HL-60 (cell line): Measurements from ENCODE around the gene MRPS25.

ENCODE experiments used
- DNase-seq, 2 experiments: peaks; one replicate each; pipeline ENCODE4 v3.0.0-alpha.2; 2010 to 2020; ENCODE audit warnings: low read depth in 1 of 2, low spot score in 1 of 2
- H3K27ac ChIP-seq: fragments of 250-450 bp; sonication (Bioruptor Pico); replicated peaks from 2 replicates; pipeline ENCODE4 v1.5.1; 2020; ENCODE audit warnings: mild to moderate bottlenecking, moderate library complexity
- H3K27me3 ChIP-seq: fragments of 250-450 bp; sonication (Bioruptor Pico); 2 replicates; pipeline ENCODE4 v1.5.1; 2021; ENCODE audit warnings: mild to moderate bottlenecking, moderate library complexity; ENCODE audit not compliant: insufficient read depth, poor library complexity, severe bottlenecking
- H3K4me3 ChIP-seq: replicated peaks from 2 replicates; pipeline ENCODE4 v1.5.1; 2011; ENCODE audit warnings: mild to moderate bottlenecking, control low read depth, low read length; ENCODE audit not compliant: insufficient read depth
- CTCF ChIP-seq: IDR thresholded peaks from one replicate; pipeline ENCODE4 v1.5.1; 2011; ENCODE audit warnings: low read length, control low read depth, inconsistent platforms; ENCODE audit not compliant: insufficient read depth
- GABPA ChIP-seq: IDR thresholded peaks from 2 replicates; pipeline ENCODE4 v1.6.1; 2012; ENCODE audit warnings: low read depth
- POLR2AphosphoS5 ChIP-seq: IDR thresholded peaks from 2 replicates; pipeline ENCODE4 v1.6.1; 2012; ENCODE audit warnings: low read depth
- SPI1 ChIP-seq: IDR thresholded peaks from 2 replicates; pipeline ENCODE4 v1.6.1; 2012; ENCODE audit warnings: low read depth, mild to moderate bottlenecking, borderline replicate concordance
- TF ChIP-seq, protein P1 (sequence below): IDR thresholded peaks from 2 replicates; pipeline ENCODE4 v1.6.1; 2012; ENCODE audit warnings: low read depth; ENCODE audit not compliant: insufficient replicate concordance

MRPS25 gene

GRCh38 chr3:15099364-15100098 is 34.4 kb upstream of the MRPS25 start:
- Histone ChIP-seq H3K27me3 (no peaks in the 10 kb centered on the region), H3K27ac (peak overlapping the region; percentile 72), H3K4me3 (peak overlapping the region; percentile 72)
- TF ChIP-seq CTCF (no peak), POLR2AphosphoS5 (no peak), SPI1 (no peak), GABPA (no peak)
- TF ChIP-seq, protein P1, sequence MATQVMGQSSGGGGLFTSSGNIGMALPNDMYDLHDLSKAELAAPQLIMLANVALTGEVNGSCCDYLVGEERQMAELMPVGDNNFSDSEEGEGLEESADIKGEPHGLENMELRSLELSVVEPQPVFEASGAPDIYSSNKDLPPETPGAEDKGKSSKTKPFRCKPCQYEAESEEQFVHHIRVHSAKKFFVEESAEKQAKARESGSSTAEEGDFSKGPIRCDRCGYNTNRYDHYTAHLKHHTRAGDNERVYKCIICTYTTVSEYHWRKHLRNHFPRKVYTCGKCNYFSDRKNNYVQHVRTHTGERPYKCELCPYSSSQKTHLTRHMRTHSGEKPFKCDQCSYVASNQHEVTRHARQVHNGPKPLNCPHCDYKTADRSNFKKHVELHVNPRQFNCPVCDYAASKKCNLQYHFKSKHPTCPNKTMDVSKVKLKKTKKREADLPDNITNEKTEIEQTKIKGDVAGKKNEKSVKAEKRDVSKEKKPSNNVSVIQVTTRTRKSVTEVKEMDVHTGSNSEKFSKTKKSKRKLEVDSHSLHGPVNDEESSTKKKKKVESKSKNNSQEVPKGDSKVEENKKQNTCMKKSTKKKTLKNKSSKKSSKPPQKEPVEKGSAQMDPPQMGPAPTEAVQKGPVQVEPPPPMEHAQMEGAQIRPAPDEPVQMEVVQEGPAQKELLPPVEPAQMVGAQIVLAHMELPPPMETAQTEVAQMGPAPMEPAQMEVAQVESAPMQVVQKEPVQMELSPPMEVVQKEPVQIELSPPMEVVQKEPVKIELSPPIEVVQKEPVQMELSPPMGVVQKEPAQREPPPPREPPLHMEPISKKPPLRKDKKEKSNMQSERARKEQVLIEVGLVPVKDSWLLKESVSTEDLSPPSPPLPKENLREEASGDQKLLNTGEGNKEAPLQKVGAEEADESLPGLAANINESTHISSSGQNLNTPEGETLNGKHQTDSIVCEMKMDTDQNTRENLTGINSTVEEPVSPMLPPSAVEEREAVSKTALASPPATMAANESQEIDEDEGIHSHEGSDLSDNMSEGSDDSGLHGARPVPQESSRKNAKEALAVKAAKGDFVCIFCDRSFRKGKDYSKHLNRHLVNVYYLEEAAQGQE = no peak
- no peak for DNase-seq

DNA sequence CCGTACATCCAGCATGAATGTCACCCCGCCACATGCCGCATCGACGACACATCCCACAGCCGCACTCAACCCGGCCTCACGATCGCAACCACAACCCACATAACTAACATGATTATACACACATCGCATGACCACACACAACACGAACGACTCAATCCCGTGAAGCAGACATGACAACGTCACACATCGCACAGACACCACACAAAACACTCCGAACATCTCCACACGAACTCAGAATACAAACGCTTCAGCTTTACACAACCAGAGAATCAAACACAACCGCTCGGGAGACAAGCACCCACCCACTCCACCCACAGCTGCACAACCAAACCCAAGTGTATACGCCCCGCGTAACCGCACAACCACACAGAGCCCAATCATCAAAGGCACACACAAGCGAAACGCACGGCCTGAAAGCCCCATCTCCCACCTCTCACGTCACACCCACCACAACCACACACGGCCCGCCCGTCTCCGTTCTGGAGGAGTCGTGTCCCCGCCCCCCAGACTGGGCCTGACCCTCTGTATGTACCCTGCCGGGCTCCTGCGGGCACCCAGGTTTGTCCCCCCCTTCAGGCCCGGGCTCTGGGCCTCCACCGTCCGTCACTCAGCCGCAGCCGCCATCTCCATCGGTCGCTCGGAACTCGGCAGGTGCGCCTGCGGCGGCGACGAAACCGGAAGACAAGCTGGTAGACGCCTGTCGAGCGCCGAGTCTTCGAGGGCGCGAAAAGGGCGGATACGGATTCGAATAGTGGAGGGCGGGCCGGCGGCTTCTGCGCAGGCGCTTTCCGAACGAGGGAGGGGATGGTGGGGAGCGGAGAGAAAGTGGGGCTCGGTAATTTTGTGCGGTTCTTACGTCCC is 33.6 kb upstream of the MRPS25 start, which contains the start of gene RBSN:
RBSN (minus strand) TSS at position 646 of the 861 bp plus-strand sequence. CDS start 3,028 bp downstream, outside the sequence.
- DNase-seq = peak; percentile 88 to 95
- Histone ChIP-seq H3K27me3 (no peaks in the 10 kb centered on the region), H3K4me3 (peak within 1 kb of the TSS; percentile 72), H3K27ac (peak within 1 kb of the TSS; percentile 72)
- peak; percentile 79 for TF ChIP-seq GABPA
- peak; percentile 59 for TF ChIP-seq POLR2AphosphoS5
- TF ChIP-seq, protein P1 = peak; percentile 62
- TF ChIP-seq SPI1 = peak; percentile 15; the same call in 1 of the 2 replicates
- no peak for TF ChIP-seq CTCF

DNA sequence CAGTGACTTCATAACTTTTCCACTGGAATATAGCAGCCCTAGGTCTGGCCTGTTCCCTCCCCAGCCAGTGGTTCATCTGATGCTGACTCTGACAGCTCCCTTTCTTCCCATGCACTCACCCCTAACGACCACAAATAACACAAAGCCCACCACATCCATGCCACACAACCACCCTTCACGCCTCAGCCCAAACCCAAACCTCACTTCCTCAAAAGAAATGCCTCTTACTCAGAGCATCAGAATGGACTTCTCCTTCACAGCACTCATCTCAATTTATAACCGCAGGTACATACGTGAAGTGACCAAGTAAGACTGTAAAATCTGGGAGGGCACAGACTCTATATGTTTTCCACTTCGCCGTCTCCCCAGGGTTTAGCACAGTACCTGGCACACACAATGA is 32.8 kb upstream of the MRPS25 start:
- Histone ChIP-seq H3K27ac (no peak overlapping the region), H3K4me3 (peak overlapping the region; percentile 72), H3K27me3 (no peaks in the 10 kb centered on the region)
- peak in 1 of 2 experiments; percentile 68 for DNase-seq
- no peak for TF ChIP-seq GABPA
- peak; percentile 63 for TF ChIP-seq POLR2AphosphoS5
- peak; percentile 95 for TF ChIP-seq SPI1

- no peak for DNase-seq
Observed at GRCh38 chr3:15096046-15096445, 30.9 kb upstream of the MRPS25 start.

More at GRCh38 chr3:15096046-15096445, 30.9 kb upstream of the MRPS25 start:
- TF ChIP-seq GABPA = no peak
- TF ChIP-seq SPI1 = peak; percentile 40; the same call in 1 of the 2 replicates
- H3K4me3 ChIP-seq = no peak overlapping the region
- no peaks in the 10 kb centered on the region for H3K27me3 ChIP-seq
- H3K27ac ChIP-seq = no peak overlapping the region
